MG63 (cell line): Measurements from ENCODE around the gene USP17L30. TPM values are rescaled to one million over a fixed set of nuclear protein-coding genes. Genes with fewer than 3 reads are reported as not detected.
"Not testable (repeated sequence)": the region's sequence is repeated elsewhere in the genome, so short reads cannot be mapped to it uniquely, and the experiment has no call there.

Experiments
- DNase-seq: peaks from one replicate; pipeline ENCODE4 v3.0.0-alpha.2; 2020
- H3K27me3 ChIP-seq: fragments of 250-450 bp; sonication (Bioruptor Pico); 2 replicates; pipeline ENCODE4 v1.5.1; 2020; ENCODE audit warnings: mild to moderate bottlenecking, moderate library complexity
- H3K36me3 ChIP-seq: fragments of 250-450 bp; sonication (Bioruptor Pico); 2 replicates; pipeline ENCODE4 v1.5.1; 2020; ENCODE audit warnings: mild to moderate bottlenecking, moderate library complexity
- H3K4me3 ChIP-seq: fragments of 250-450 bp; sonication (Bioruptor Pico); 2 replicates; pipeline ENCODE4 v1.5.1; 2020; ENCODE audit warnings: mild to moderate bottlenecking, moderate library complexity
- H3K9me3 ChIP-seq: fragments of 250-450 bp; sonication (Bioruptor Pico); 2 replicates; pipeline ENCODE4 v1.5.1; 2020; ENCODE audit warnings: mild to moderate bottlenecking, moderate library complexity
- total RNA-seq: library from RNA; depleted of rRNA; stranded (reverse); fragments of >200 nt; shearing (Covaris generic); gene quantifications from 2 replicates; pipeline ENCODE4 v1.2.3, GENCODE V29; 2014; ENCODE audit warnings: low replicate concordance; rRNA removed

USP17L30 gene
- total RNA-seq: not detected in 2 replicates

- DNase-seq: not testable (repeated sequence)
Measured at GRCh38 chr4:9362829-9363228, at the start of gene USP17L30. TSS of gene USP17L30 (plus strand) at chr4:9363129. CDS start at chr4:9363129, 0 bp downstream.

DNA sequence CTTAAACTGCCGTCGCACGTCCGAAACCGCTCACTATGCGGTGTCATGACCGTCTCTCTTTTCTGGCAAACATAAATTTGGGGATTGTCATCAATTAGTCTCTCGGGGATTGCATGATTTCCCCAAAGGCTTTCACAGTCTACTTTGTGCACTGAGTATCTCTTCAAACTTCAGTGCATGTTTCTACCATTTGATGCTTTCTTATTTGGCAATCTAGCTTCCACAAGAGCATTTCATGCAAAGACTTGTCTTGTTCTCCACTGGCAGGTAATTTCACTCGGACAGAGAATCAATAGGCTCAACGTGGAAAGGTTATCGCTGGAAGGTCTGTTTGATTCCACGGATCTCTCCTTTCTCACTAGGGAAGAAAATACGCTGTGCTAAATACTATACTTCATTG is 38.7 kb upstream of the USP17L30 start:
- not testable (repeated sequence) for H3K27me3 ChIP-seq, DNase-seq, H3K9me3 ChIP-seq, H3K4me3 ChIP-seq, H3K36me3 ChIP-seq

More at GRCh38 chr4:9362829-9363228, at the start of gene USP17L30:
- H3K9me3 ChIP-seq, H3K27me3 ChIP-seq, H3K4me3 ChIP-seq, H3K36me3 ChIP-seq: not testable (repeated sequence)

GRCh38 chr4:9324865-9325264 is 38.1 kb upstream of the USP17L30 start, which contains the start of gene USP17L24:
TSS of gene USP17L24 (plus strand) at chr4:9325165. CDS start at chr4:9325165, 0 bp downstream.
- not testable (repeated sequence) for H3K27me3 ChIP-seq, H3K9me3 ChIP-seq, DNase-seq, H3K4me3 ChIP-seq, H3K36me3 ChIP-seq

GRCh38 chr4:9329611-9330010 is 33.3 kb upstream of the USP17L30 start, which contains the start of gene USP17L25:
TSS of gene USP17L25 (plus strand) at chr4:9329911. CDS start at chr4:9329911, 0 bp downstream.
- H3K36me3 ChIP-seq, DNase-seq, H3K4me3 ChIP-seq, H3K27me3 ChIP-seq, H3K9me3 ChIP-seq: not testable (repeated sequence)

DNA sequence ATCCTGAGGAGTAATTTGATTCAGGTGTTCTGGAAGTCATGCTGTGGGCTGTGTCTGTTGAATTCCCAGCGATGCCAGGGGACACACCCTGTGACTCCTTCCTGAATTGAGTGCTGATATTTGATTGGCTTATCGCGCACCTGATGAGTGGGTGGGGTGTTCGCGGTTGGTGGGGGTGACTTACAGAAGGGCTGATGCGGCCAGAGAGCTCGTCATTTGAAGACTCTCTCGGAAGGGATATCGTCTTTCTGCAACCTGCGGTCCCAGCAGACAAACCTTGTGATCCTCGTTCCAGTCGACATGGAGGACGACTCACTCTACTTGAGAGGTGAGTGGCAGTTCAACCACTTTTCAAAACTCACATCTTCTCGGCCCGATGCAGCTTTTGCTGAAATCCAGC is 28.6 kb upstream of the USP17L30 start, which contains the start of gene USP17L26:
Gene USP17L26, plus strand, starts transcription at position 301 of the 400 bp plus-strand sequence. Its CDS starts 0 bp downstream, at position 301.
- H3K4me3 ChIP-seq, H3K27me3 ChIP-seq, DNase-seq, H3K9me3 ChIP-seq, H3K36me3 ChIP-seq: not testable (repeated sequence)

GRCh38 chr4:9339103-9339502 is 23.8 kb upstream of the USP17L30 start, which contains the start of gene USP17L5:
TSS of gene USP17L5 (plus strand) at chr4:9339403. CDS start at chr4:9339403, 0 bp downstream.
- H3K4me3 ChIP-seq, H3K27me3 ChIP-seq, DNase-seq, H3K36me3 ChIP-seq, H3K9me3 ChIP-seq: not testable (repeated sequence)

DNA sequence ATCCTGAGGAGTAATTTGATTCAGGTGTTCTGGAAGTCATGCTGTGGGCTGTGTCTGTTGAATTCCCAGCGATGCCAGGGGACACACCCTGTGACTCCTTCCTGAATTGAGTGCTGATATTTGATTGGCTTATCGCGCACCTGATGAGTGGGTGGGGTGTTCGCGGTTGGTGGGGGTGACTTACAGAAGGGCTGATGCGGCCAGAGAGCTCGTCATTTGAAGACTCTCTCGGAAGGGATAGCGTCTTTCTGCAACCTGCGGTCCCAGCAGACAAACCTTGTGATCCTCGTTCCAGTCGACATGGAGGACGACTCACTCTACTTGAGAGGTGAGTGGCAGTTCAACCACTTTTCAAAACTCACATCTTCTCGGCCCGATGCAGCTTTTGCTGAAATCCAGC is 19.1 kb upstream of the USP17L30 start, which contains the start of gene USP17L27:
Gene USP17L27, plus strand, starts transcription at position 301 of the 400 bp plus-strand sequence. Its CDS starts 0 bp downstream, at position 301.
- not testable (repeated sequence) for H3K36me3 ChIP-seq, H3K4me3 ChIP-seq, H3K9me3 ChIP-seq, DNase-seq, H3K27me3 ChIP-seq

GRCh38 chr4:9348593-9348992 is 14.3 kb upstream of the USP17L30 start, which contains the start of gene USP17L28:
TSS of gene USP17L28 (plus strand) at chr4:9348893. CDS start at chr4:9348893, 0 bp downstream.
- not testable (repeated sequence) for H3K27me3 ChIP-seq, DNase-seq, H3K9me3 ChIP-seq, H3K4me3 ChIP-seq, H3K36me3 ChIP-seq

DNA sequence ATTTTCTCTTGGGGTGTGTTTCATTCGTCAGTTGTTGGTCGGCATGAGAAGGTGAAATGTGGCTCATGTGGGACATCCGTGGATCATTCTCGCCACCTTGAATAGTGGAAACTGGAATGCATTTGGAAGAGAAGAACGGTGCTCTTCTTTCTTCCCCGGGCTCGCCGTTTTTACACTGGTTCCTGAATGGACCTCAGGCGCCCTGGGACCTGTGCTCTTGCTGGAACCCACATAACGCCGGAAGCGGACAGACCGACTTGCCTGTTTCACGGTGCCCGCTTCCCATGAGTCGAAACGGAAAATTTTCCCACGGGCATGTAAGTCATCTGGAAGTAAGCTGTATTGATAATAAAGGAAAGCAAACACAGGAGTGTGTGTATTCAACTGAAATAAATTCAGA is 12.1 kb upstream of the USP17L30 start:
- not testable (repeated sequence) for DNase-seq, H3K4me3 ChIP-seq, H3K27me3 ChIP-seq, H3K36me3 ChIP-seq, H3K9me3 ChIP-seq

DNA sequence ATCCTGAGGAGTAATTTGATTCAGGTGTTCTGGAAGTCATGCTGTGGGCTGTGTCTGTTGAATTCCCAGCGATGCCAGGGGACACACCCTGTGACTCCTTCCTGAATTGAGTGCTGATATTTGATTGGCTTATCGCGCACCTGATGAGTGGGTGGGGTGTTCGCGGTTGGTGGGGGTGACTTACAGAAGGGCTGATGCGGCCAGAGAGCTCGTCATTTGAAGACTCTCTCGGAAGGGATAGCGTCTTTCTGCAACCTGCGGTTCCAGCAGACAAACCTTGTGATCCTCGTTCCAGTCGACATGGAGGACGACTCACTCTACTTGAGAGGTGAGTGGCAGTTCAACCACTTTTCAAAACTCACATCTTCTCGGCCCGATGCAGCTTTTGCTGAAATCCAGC is 9.6 kb upstream of the USP17L30 start, which contains the start of gene USP17L29:
Gene USP17L29, plus strand, starts transcription at position 301 of the 400 bp plus-strand sequence. Its CDS starts 0 bp downstream, at position 301.
- DNase-seq, H3K27me3 ChIP-seq, H3K36me3 ChIP-seq, H3K4me3 ChIP-seq, H3K9me3 ChIP-seq: not testable (repeated sequence)

DNA sequence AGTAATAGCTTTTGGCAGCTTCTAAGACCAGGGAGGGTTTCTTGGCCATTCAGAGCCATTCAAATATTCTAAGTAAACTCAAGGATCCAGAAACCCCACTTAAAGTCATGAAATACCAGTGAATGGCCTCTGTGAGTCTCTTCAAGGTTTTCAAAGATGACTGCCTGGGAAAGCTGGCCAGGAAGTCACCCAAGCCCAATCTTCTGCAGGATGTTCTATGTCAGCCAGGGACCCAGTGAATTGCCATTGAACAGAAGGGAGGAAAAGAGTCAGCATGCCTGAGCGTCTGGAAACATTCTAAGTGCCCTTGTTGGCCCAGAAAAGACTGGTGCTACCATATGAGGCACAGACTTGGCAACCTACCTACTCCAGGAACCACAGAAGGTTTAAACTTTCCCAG is 17.0 kb downstream of the USP17L30 start:
- not testable (repeated sequence) for H3K4me3 ChIP-seq, H3K9me3 ChIP-seq, DNase-seq, H3K27me3 ChIP-seq, H3K36me3 ChIP-seq

GRCh38 chr4:9381012-9381534 is 18.1 kb downstream of the USP17L30 start:
- H3K4me3 ChIP-seq, H3K27me3 ChIP-seq, H3K36me3 ChIP-seq, H3K9me3 ChIP-seq: not testable (repeated sequence)
- peak; percentile 24 for DNase-seq

- H3K9me3 ChIP-seq: no peaks in the 10 kb centered on the region
Measured at GRCh38 chr4:9384126-9384525, 21.2 kb downstream of the USP17L30 start.

GRCh38 chr4:9389001-9389400 is 26.1 kb downstream of the USP17L30 start:
- not testable (repeated sequence) for H3K9me3 ChIP-seq, DNase-seq, H3K36me3 ChIP-seq

More at GRCh38 chr4:9384126-9384525, 21.2 kb downstream of the USP17L30 start:
- DNase-seq: no peak
- no peak overlapping the region for H3K4me3 ChIP-seq
- no peaks in the 10 kb centered on the region for H3K27me3 ChIP-seq
- no peaks in the 10 kb centered on the region for H3K36me3 ChIP-seq

DNA sequence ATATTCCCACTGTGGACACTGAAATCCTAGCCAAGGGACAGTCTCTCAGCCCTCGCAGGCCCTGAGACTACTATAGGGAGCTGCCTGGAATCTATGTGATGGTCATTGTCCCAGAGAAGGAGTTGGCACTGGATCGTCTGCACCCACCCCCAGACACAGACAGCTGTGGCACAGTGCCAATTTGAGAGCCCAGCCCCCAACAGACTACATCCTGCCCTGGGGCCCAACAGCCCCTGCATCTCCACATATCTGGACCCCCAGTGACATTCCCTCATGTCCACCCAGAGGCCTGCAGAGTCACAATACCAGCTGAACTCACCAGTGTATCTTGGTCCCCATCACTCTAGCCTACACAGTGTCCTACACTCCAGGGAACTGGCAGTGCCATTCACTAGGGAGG is 42.8 kb downstream of the USP17L30 start:
- not testable (repeated sequence) for H3K27me3 ChIP-seq, H3K9me3 ChIP-seq, DNase-seq, H3K4me3 ChIP-seq, H3K36me3 ChIP-seq

More at GRCh38 chr4:9389001-9389400, 26.1 kb downstream of the USP17L30 start:
- H3K4me3 ChIP-seq, H3K27me3 ChIP-seq: not testable (repeated sequence)

DNA sequence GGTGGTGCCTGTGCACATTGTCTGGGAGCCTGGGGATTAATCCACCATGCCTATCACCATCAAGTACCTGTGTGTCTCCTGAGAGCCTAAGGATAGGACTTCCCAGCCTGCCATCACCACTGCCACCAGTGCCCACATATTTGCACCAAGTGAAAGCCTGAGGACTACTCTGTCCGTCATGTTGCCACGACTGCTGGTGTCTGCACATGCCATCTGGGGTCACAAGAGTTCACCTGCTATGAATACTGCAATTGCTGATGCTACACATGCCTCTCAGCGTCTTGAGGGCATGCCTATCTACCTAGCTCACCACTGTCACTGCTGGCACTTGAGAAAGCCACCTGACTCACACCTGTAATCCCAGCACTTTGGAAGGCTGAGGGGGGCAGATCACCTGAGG is 43.6 kb downstream of the USP17L30 start:
- not testable (repeated sequence) for H3K36me3 ChIP-seq, DNase-seq, H3K27me3 ChIP-seq, H3K4me3 ChIP-seq, H3K9me3 ChIP-seq

DNA sequence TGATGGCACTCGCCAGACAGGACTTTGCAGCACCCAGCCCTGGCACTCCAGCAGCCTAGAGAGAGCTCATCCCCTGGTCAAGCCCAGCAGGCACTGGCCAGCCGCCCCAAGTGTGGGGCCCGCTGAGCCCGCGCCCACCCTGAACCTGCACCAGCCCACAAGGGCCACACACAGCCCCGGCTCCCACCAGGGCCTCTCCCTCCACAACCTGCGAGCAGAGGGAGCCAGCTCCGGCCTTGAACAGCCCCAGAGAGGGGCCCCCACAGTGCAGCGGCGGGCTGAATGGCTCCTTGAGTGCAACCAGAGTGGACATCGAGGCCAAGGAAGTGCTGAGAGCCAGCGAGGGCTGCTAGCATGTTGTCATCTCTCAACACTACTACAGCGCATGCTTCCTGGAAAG is 46.9 kb downstream of the USP17L30 start:
- no peaks in the 10 kb centered on the region for H3K36me3 ChIP-seq
- H3K4me3 ChIP-seq: no peak overlapping the region
- H3K27me3 ChIP-seq: no peaks in the 10 kb centered on the region
- H3K9me3 ChIP-seq: no peaks in the 10 kb centered on the region
- no peak for DNase-seq
